Measurements from ENCODE around the gene KREMEN2. TPM values are rescaled to one million over a fixed set of nuclear protein-coding genes. Genes with fewer than 3 reads are reported as not detected.

KREMEN2 gene
- total RNA-seq, 1 donor from 2014 or later = 8.0 TPM

DNA sequence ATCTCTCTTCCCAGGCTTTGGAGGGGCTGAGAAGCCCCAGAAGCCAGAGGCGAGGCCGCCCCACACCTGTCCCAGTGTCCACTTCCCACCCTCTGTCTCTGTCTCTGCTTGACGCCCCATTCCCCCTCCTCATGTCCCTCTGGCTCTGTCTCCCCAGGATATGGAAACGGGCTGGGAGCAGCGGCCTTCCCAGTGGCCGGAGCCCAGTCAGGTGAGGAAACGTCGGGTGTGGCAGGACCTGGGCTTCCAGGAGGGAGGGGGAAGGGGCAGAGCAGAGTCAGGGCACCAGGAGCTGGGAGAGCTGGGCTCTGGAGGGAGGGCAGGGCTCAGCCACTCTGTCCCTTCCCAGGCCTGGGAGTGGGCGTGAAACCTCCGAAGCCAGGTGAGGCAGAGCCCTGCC lies 26.8 kb downstream of the KREMEN2 start:
- FAIRE-seq (no peak), DNase-seq (ENCODE audit: low read depth) (no peak)
- no peaks in the 10 kb centered on the region for H4K20me1 ChIP-seq (ENCODE audit: insufficient read depth, low read length)
- no peaks in the 10 kb centered on the region for H3K36me3 ChIP-seq (ENCODE audit: insufficient read depth, low read length)
- no peak overlapping the region for H3K9ac ChIP-seq (ENCODE audit: low read length)
- Mint-ChIP-seq H3K36me3 (ENCODE audit: low read depth, unreplicated experiment) (no peaks in the 10 kb centered on the region), H3K9me3 (ENCODE audit: unreplicated experiment) (no peaks in the 10 kb centered on the region), H3K27ac (ENCODE audit: unreplicated experiment) (no peak overlapping the region), H3K4me1 (ENCODE audit: low read depth, unreplicated experiment) (peaks cover 1% of the 10 kb centered on the region), H3K4me3 (ENCODE audit: unreplicated experiment) (no peak overlapping the region), H3K27me3 (ENCODE audit: low read depth, unreplicated experiment) (peaks cover 22% of the 10 kb centered on the region)
- H3K79me2 ChIP-seq (ENCODE audit: insufficient read depth, low read length) = no peaks in the 10 kb centered on the region
- no peak overlapping the region for H3K4me2 ChIP-seq (ENCODE audit: low read length)
- H3K27me3 ChIP-seq (ENCODE audit: insufficient read depth, low read length) = peaks cover 6% of the 10 kb centered on the region
- H3K4me3 ChIP-seq (ENCODE audit: insufficient read depth, low read depth, low read length) = no peak overlapping the region
- no peak overlapping the region for H2AFZ ChIP-seq (ENCODE audit: low read depth, low read length)
- TF ChIP-seq, protein P1, sequence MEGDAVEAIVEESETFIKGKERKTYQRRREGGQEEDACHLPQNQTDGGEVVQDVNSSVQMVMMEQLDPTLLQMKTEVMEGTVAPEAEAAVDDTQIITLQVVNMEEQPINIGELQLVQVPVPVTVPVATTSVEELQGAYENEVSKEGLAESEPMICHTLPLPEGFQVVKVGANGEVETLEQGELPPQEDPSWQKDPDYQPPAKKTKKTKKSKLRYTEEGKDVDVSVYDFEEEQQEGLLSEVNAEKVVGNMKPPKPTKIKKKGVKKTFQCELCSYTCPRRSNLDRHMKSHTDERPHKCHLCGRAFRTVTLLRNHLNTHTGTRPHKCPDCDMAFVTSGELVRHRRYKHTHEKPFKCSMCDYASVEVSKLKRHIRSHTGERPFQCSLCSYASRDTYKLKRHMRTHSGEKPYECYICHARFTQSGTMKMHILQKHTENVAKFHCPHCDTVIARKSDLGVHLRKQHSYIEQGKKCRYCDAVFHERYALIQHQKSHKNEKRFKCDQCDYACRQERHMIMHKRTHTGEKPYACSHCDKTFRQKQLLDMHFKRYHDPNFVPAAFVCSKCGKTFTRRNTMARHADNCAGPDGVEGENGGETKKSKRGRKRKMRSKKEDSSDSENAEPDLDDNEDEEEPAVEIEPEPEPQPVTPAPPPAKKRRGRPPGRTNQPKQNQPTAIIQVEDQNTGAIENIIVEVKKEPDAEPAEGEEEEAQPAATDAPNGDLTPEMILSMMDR (IDR thresholded peaks at IDR 0.05; ENCODE audit: insufficient read depth, low read depth, low read length) = no peak
- TF ChIP-seq EZH2 (IDR thresholded peaks at IDR 0.05; ENCODE audit: insufficient read depth, low read length) = no peak
- no peaks in the 10 kb centered on the region for H3K9me3 ChIP-seq (ENCODE audit: insufficient read depth, low read depth, low read length)
- no peak overlapping the region for H3K27ac ChIP-seq (ENCODE audit: low read depth, low read length)
- H3K4me1 ChIP-seq (ENCODE audit: insufficient read depth, low read length) = no peaks in the 10 kb centered on the region

DNA sequence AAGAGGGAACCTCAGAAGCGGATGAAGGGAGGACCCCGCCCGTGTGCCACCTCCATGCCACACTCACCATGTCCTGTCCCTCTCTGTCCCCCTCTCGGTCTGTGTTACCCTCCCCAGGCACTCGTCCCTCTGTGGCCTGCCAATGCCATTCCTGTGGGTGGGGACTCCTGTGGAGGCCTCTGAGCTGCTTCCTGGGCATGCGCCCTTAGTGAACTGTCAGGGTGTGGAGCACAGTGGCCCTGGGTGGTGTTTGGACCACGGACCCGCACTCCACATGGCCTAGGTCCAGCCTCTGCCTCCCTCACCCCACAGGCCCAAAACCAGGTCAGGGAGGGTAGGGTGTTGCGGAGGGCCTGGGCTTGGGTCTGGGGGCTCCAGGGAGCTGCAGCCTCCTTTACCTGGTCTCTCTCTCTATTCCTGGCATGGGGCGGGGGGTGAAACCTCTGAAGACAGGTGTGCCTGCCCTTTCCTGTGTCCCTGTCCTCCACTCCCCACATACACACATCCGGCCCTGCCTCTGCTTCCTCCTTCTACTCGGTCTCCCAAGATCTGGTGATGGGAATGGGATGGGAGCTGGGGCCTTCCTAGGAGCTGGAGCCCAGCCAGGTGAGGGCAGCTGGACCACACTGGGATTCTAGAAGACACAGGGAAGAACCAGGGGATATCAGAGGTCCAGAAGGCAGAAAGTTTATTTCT lies 27.6 kb downstream of the KREMEN2 start:
- H3K4me3 ChIP-seq (ENCODE audit: insufficient read depth, low read depth, low read length) = no peak overlapping the region
- no peak overlapping the region for H3K27ac Mint-ChIP-seq (ENCODE audit: unreplicated experiment)
- H4K20me1 ChIP-seq (ENCODE audit: insufficient read depth, low read length) = no peaks in the 10 kb centered on the region
- no peak overlapping the region for H3K4me2 ChIP-seq (ENCODE audit: low read length)
- TF ChIP-seq EZH2 (IDR thresholded peaks at IDR 0.05; ENCODE audit: insufficient read depth, low read length) = no peak
- TF ChIP-seq, protein P1 (IDR thresholded peaks at IDR 0.05; ENCODE audit: insufficient read depth, low read depth, low read length) = no peak
- H3K4me3 Mint-ChIP-seq (ENCODE audit: unreplicated experiment) = no peak overlapping the region
- H3K36me3 Mint-ChIP-seq (ENCODE audit: low read depth, unreplicated experiment) = no peaks in the 10 kb centered on the region
- no peaks in the 10 kb centered on the region for H3K9me3 Mint-ChIP-seq (ENCODE audit: unreplicated experiment)
- H3K4me1 Mint-ChIP-seq (ENCODE audit: low read depth, unreplicated experiment) = peaks cover 1% of the 10 kb centered on the region
- no peak overlapping the region for H3K9ac ChIP-seq (ENCODE audit: low read length)
- H3K79me2 ChIP-seq (ENCODE audit: insufficient read depth, low read length) = no peaks in the 10 kb centered on the region
- no peak overlapping the region for H3K27ac ChIP-seq (ENCODE audit: low read depth, low read length)
- H3K27me3 ChIP-seq (ENCODE audit: insufficient read depth, low read length) = peaks cover 6% of the 10 kb centered on the region
- no peaks in the 10 kb centered on the region for H3K36me3 ChIP-seq (ENCODE audit: insufficient read depth, low read length)
- no peaks in the 10 kb centered on the region for H3K4me1 ChIP-seq (ENCODE audit: insufficient read depth, low read length)
- H3K9me3 ChIP-seq (ENCODE audit: insufficient read depth, low read depth, low read length) = no peaks in the 10 kb centered on the region
- no peak overlapping the region for H2AFZ ChIP-seq (ENCODE audit: low read depth, low read length)
- no peak for DNase-seq (ENCODE audit: low read depth)
- FAIRE-seq = no peak
- H3K27me3 Mint-ChIP-seq (ENCODE audit: low read depth, unreplicated experiment) = peaks cover 19% of the 10 kb centered on the region

DNA sequence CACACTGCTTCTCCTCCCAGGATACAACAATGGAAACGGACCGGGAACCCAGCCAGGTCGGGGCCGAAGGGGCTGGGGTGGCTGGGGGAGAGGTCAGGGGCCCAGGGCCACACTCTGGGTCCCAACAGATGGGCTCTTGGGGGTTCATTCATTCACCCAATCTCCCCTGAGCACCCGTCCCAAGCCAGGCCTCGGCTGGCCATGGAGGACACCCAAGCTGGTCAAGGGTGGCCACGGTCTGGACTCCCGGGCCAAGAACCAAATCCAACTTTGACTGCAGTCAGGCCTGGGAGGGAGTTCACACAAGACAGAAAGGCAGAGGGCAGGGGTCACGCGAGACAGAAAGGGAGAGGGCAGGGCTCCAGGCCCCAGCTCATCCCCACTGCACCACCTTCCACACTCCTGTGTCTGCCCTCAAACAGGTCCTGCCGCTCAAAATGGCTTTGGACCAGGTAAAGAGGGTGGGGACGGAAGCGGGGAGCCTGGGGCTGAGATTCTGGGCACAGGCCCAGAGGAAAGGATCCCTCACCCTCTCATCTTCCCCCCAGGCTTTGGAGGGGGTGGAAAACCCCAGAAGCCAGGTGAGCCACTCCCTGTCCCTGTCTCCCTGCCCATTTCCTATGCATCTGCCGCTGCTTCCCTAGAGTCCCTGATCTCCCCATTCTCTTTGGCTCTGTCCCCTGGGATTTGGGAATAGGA lies 28.5 kb downstream of the KREMEN2 start:
- H3K36me3 Mint-ChIP-seq (ENCODE audit: low read depth, unreplicated experiment) = no peaks in the 10 kb centered on the region
- DNase-seq (ENCODE audit: low read depth) = no peak
- Histone ChIP-seq H2AFZ (ENCODE audit: low read depth, low read length) (no peak overlapping the region), H3K9ac (ENCODE audit: low read length) (no peak overlapping the region), H3K4me1 (ENCODE audit: insufficient read depth, low read length) (no peaks in the 10 kb centered on the region), H3K4me3 (ENCODE audit: insufficient read depth, low read depth, low read length) (no peak overlapping the region), H3K79me2 (ENCODE audit: insufficient read depth, low read length) (no peaks in the 10 kb centered on the region), H3K9me3 (ENCODE audit: insufficient read depth, low read depth, low read length) (no peaks in the 10 kb centered on the region), H3K27ac (ENCODE audit: low read depth, low read length) (no peak overlapping the region), H4K20me1 (ENCODE audit: insufficient read depth, low read length) (no peaks in the 10 kb centered on the region), H3K36me3 (ENCODE audit: insufficient read depth, low read length) (no peaks in the 10 kb centered on the region), H3K4me2 (ENCODE audit: low read length) (no peak overlapping the region), H3K27me3 (ENCODE audit: insufficient read depth, low read length) (peaks cover 6% of the 10 kb centered on the region)
- no peaks in the 10 kb centered on the region for H3K9me3 Mint-ChIP-seq (ENCODE audit: unreplicated experiment)
- H3K4me3 Mint-ChIP-seq (ENCODE audit: unreplicated experiment) = no peak overlapping the region
- FAIRE-seq = no peak
- H3K27ac Mint-ChIP-seq (ENCODE audit: unreplicated experiment) = no peak overlapping the region
- no peak for TF ChIP-seq EZH2 (IDR thresholded peaks at IDR 0.05; ENCODE audit: insufficient read depth, low read length)
- TF ChIP-seq, protein P1 (IDR thresholded peaks at IDR 0.05; ENCODE audit: insufficient read depth, low read depth, low read length) = no peak
- peaks cover 16% of the 10 kb centered on the region for H3K27me3 Mint-ChIP-seq (ENCODE audit: low read depth, unreplicated experiment)
- peaks cover 1% of the 10 kb centered on the region for H3K4me1 Mint-ChIP-seq (ENCODE audit: low read depth, unreplicated experiment)
